Heart left ventricle (tissue), 16 donors: ENCODE results near the gene ZNF20. TPM values are rescaled to one million over a fixed set of nuclear protein-coding genes. Genes with fewer than 3 reads are reported as not detected.
A peak's percentile ranks its signal among the peaks of the same experiment; 100 is the strongest.

ENCODE experiments used
- ATAC-seq, 4 donors: fragments of 200-7000 bp; cut with Tn5 transposase; one replicate each; pipeline ENCODE4 v1.9.1; 2020 to 2022; ENCODE audit warnings: moderate library complexity in 4 of 4, mild to moderate bottlenecking in 3 of 4, moderate number of reproducible peaks in 1 of 4
- DNase-seq, 5 donors: peaks; one replicate each; pipeline ENCODE4 v3.0.0-alpha.2; 2020
- H3K27ac ChIP-seq, 12 donors: fragments of 200-600 bp; sonication (generic) in 4 of 12; one replicate each; pipeline versions ENCODE4 v1.5.0 to v1.8.0; 2016 to 2022; ENCODE audit warnings: mild to moderate bottlenecking in 2 of 12
- H3K27me3 ChIP-seq, 9 donors: fragments of 200-600 bp; sonication (generic) in 2 of 9; one replicate each; pipeline versions ENCODE4 v1.5.1 to v1.8.0; 2016 to 2022; ENCODE audit warnings: mild to moderate bottlenecking in 3 of 9
- H3K36me3 ChIP-seq, 9 donors: fragments of 200-600 bp; sonication (generic) in 2 of 9; one replicate each; pipeline versions ENCODE4 v1.5.0 to v1.8.0; 2018 to 2022; ENCODE audit warnings: mild to moderate bottlenecking in 2 of 9
- H3K4me1 ChIP-seq, 12 donors: fragments of 200-600 bp; sonication (generic) in 4 of 12; one replicate each; pipeline versions ENCODE4 v1.5.0 to v1.8.0; 2016 to 2022; ENCODE audit warnings: mild to moderate bottlenecking in 3 of 12
- H3K4me3 ChIP-seq, 12 donors: fragments of 200-600 bp; sonication (generic) in 4 of 12; one replicate each; pipeline versions ENCODE4 v1.5.0 to v1.8.0; 2017 to 2022; ENCODE audit warnings: mild to moderate bottlenecking in 9 of 12, moderate library complexity in 4 of 12
- H3K9me3 ChIP-seq, 12 donors: fragments of 200-600 bp; sonication (generic) in 4 of 12; one replicate each; pipeline versions ENCODE4 v1.5.0 to v1.8.0; 2016 to 2022; ENCODE audit warnings: mild to moderate bottlenecking in 1 of 12
- POLR2A ChIP-seq, 2 donors: fragments of 450-650 bp; IDR thresholded peaks; one replicate each; pipeline ENCODE4 v1.6.1; 2017; ENCODE audit warnings: antibody characterized with exemption in 2 of 2, mild to moderate bottlenecking in 2 of 2, moderate library complexity in 2 of 2
- WGBS, 4 donors: extraction: QIAGEN DNeasy Blood & Tissue Kit in 2 of 4; methylation state at CpG; one replicate each; pipeline versions ENCODE4 v1.1.5 to v1.1.7; 2013 to 2018; 5-methylcytosine and 5-hydroxymethylcytosine counted together
- intact Hi-C, 10 donors: fragments of 100-400 bp; cut with DNase I; formaldehyde crosslinking; loops; one replicate each; pipeline versions ENCODE4 v1.11.1 to v1.14.2; 2022
- polyA plus RNA-seq, 2 donors: library from polyadenylated mRNA; stranded (reverse); fragments of 200-250 nt; gene quantifications; one replicate each; pipeline ENCODE4 v1.2.3, GENCODE V29; 2013
- total RNA-seq, 9 donors: library from RNA; depleted of rRNA in 2 of 9; stranded (reverse); fragments of >200 nt in 2 of 9; fragmentation: NEBNext Ultra II Directional in 3 of 9; extraction: Animal tissue kit (Norgen Biotek cat#: 25700) in 3 of 9; gene quantifications; one replicate each; pipeline versions ENCODE4 v1.1.0 to v1.2.4, GENCODE V29; 2016 to 2023
- TF ChIP-seq, protein P1 (sequence below), 12 donors: fragments of 200-600 bp; sonication (generic) in 4 of 12; IDR thresholded peaks; one replicate each; pipeline versions ENCODE4 v1.5.0 to v1.8.0; 2018 to 2022; ENCODE audit warnings: antibody characterized with exemption in 12 of 12, mild to moderate bottlenecking in 5 of 12
- donor health status: ischemic (EF 13 %, LVEDD 7.1; RV severe dilation, severe dysfunction).
- donor health status: healthy with polysubstance abuse.
- donor health status: DM: no; HTN: yes; CAD: no.
- donor health status: DM: no; HTN: no; CAD: no.
- donor health status: ischemic (EF 25% LVEDD 6.9; RV normal size, moderate dysfunction).
- donor health status: ischemic (EF 25% LVEDD 5.7; RV mildly dilated, moderate dysfunction).
- donor health status: healthy.
- donor health status: DM: yes; HTN: yes; CAD: no.
- donor health status: ischemic (EF 35%, LVEDD 5.7; RV mildly dilated, moderate dysfunction).
- donor health status: nonischemic (EF 11% LVEDD 7.7; RV severe dilation, severe dysfunction).
- donor health status: DM: yes; HTN: yes; CAD: no.
- donor health status: PGD.
- donor health status: ischemic (EF 29% LVEDD 5.4; RV normal size, mild dysfunction).
- donor health status: nonischemic (EF 23%, LVEDD 6.1; RV moderate dilation, normal function).

ZNF20 gene
- total and polyA plus RNA-seq, 11 donors: 0.63 to 2.7 (median 1.4) TPM; not detected in 3

DNA sequence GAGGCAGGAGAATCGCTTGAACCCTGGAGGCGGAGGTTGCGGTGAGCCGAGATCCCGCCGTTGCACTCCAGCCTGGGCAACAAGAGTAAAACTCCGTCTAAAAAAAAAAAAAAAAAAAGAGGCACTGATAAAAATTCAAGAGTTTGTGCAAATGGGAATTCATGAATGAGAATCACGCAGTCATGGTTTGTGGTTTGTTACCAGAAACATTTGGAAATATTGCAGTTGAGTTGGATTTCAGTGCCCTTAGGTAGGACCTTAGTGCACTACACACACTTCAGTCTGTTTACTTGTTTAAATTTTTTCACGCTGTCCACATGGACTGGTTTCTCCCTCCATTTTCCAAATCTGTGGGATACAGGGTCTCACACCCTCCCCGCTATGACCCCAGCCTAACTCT lies 47.2 kb downstream of the ZNF20 start:
- H3K9me3 ChIP-seq: no peaks in the 10 kb centered on the region
- TF ChIP-seq, protein P1, sequence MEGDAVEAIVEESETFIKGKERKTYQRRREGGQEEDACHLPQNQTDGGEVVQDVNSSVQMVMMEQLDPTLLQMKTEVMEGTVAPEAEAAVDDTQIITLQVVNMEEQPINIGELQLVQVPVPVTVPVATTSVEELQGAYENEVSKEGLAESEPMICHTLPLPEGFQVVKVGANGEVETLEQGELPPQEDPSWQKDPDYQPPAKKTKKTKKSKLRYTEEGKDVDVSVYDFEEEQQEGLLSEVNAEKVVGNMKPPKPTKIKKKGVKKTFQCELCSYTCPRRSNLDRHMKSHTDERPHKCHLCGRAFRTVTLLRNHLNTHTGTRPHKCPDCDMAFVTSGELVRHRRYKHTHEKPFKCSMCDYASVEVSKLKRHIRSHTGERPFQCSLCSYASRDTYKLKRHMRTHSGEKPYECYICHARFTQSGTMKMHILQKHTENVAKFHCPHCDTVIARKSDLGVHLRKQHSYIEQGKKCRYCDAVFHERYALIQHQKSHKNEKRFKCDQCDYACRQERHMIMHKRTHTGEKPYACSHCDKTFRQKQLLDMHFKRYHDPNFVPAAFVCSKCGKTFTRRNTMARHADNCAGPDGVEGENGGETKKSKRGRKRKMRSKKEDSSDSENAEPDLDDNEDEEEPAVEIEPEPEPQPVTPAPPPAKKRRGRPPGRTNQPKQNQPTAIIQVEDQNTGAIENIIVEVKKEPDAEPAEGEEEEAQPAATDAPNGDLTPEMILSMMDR (IDR thresholded peaks at IDR 0.05): no peak
- TF ChIP-seq POLR2A (IDR thresholded peaks at IDR 0.05): no peak
- H3K4me1 ChIP-seq: peaks cover 0 to 23% (median 1%) of the 10 kb centered on the region in 12 donors
- H3K27me3 ChIP-seq: no peaks in the 10 kb centered on the region
- H3K4me3 ChIP-seq: peak overlapping the region in 11 of 12 donors; percentile 48 to 88 (median 71)
- H3K36me3 ChIP-seq: no peaks in the 10 kb centered on the region
- DNase-seq: no peak
- intact Hi-C loops: loop anchor here in 5 of 10 donors (1.0 to 5.0 kb wide), 3 partner anchors 47 to 49 kb away; partner anchors contain the start of gene ZNF20 (in 5 of the 5)
- no peak for ATAC-seq
- 27 to 37% (median 32%) methylated on average over 10 of the region's 10 CpGs for WGBS, 4 donors
- peak overlapping the region in 2 of 12 donors; percentile 68 to 81 for H3K27ac ChIP-seq

DNA sequence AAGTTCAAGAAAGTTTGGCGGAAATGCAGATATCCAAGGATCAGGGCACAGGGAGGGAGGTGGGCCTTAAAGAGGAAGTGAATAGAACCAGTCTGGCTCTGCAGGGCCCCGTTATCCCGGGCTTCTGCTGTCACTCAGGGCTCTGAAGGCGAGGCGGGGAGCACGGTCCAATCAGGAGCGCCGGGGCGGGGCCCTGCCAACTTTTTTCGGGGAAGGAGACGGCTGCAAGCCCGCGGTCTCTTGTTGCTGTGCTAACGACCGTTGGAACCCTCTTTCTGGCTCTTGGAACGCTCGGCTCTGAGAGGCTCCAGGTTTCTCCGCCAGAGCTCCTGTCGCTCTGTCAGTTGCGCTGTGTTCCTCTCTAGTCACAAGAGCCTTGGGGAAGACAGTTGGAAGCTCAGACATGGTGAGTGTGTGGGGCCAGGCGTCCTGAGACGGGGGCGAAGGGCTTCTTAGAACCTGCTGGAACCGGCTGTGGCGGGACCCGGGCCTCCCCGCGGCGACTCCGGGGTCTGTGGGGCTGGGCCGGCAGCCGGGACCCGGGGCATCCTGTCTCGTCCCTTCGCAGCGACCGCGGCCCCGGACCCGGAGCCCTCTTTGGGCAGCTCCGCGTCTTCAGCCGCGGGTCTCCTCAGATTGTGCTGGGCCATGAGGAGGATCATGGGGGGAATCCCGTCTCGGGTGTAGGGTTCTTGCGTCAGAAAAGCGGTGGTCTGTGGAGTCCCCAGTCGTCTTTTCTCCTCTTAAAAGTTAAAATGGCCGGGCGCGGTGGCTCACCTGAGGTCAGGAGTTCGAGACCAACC lies 47.9 kb downstream of the ZNF20 start:
- intact Hi-C loops: loop anchor here in 5 of 10 donors (1.0 to 5.0 kb wide), 3 partner anchors 48 to 50 kb away; partner anchors contain the start of gene ZNF20 (in 5 of the 5)
- Histone ChIP-seq H3K27ac (peak overlapping the region in 11 of 12 donors; percentile 15 to 85 (median 80)), H3K4me3 (peak overlapping the region; percentile 48 to 88 (median 74)), H3K4me1 (peaks cover 0 to 23% (median 1%) of the 10 kb centered on the region in 12 donors), H3K36me3 (no peaks in the 10 kb centered on the region), H3K9me3 (no peaks in the 10 kb centered on the region), H3K27me3 (no peaks in the 10 kb centered on the region)
- peak; percentile 89 to 94 (median 92) for DNase-seq
- peak; percentile 94 to 100 (median 99) for ATAC-seq
- 1% methylated on average over 48 to 53 of the region's 53 CpGs for WGBS, 4 donors
- TF ChIP-seq, protein P1 (IDR thresholded peaks at IDR 0.05): no peak
- peak in 1 of 2 donors; percentile 63 for TF ChIP-seq POLR2A (IDR thresholded peaks at IDR 0.05)

DNA sequence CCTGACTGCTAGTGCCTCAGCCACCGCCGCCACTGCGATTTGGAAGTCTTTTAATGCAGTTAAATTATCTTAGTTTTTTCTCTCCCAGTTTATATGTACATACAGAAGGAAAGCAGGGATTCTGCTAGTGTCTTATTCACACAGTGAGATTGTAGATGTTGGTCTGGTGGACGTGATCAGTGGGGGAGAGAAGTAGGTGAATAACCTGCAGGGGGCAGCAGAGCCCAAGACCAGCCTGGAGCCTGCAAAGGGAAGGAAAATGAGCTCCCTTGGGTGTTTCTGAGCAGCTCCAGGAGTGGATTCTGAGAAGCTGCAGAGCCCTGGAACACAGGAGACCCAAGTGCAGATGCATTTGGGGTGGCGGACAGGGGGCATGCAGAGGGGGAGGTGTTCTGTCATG lies 49.3 kb downstream of the ZNF20 start:
- intact Hi-C loops: loop anchor here in 6 of 10 donors (2.0 to 5.0 kb wide), 2 partner anchors 50 to 51 kb away; partner anchors contain the start of gene ZNF20 (in 6 of the 6)
- Histone ChIP-seq H3K9me3 (no peaks in the 10 kb centered on the region), H3K4me1 (peaks cover 0 to 23% (median 1%) of the 10 kb centered on the region in 12 donors), H3K36me3 (peaks cover 0 to 5% (median 0%) of the 10 kb centered on the region in 9 donors), H3K27me3 (no peaks in the 10 kb centered on the region), H3K27ac (no peak overlapping the region), H3K4me3 (no peak overlapping the region)
- peak in 3 of 4 donors; percentile 60 to 72 (median 65) for ATAC-seq
- DNase-seq: peak; percentile 52 to 72 (median 67)
- TF ChIP-seq, protein P1 (IDR thresholded peaks at IDR 0.05): peak; percentile 50 to 75 (median 66)
- no peak for TF ChIP-seq POLR2A (IDR thresholded peaks at IDR 0.05)
- WGBS, 4 donors: 45 to 71% (median 59%) methylated on average over 5 of the region's 5 CpGs
